Liver (tissue), 9 donors: ENCODE data around the gene IPMK. TPM values are rescaled to one million over a fixed set of nuclear protein-coding genes. Genes with fewer than 3 reads are reported as not detected.

Experiments
- DNase-seq: peaks from one replicate; pipeline ENCODE4 v3.0.0-alpha.2; 2017; ENCODE audit warnings: low spot score
- H3K27ac ChIP-seq, 2 donors: one replicate each; pipeline ENCODE4 v1.7.0; 2013; ENCODE audit warnings: inconsistent platforms in 2 of 2, low read length in 2 of 2, control low read depth in 1 of 2, low read depth in 1 of 2, mild to moderate bottlenecking in 1 of 2
- H3K27me3 ChIP-seq, 4 donors: one replicate each; pipeline versions ENCODE4 v1.6.1 to v1.7.0; 2013; ENCODE audit warnings: low read length in 3 of 4, inconsistent platforms in 1 of 4, mild to moderate bottlenecking in 1 of 4, moderate library complexity in 1 of 4; ENCODE audit not compliant: control insufficient read depth in 4 of 4, insufficient read depth in 4 of 4
- H3K36me3 ChIP-seq, 4 donors: one replicate each; pipeline versions ENCODE4 v1.6.1 to v1.7.0; 2013; ENCODE audit warnings: low read length in 3 of 4, mild to moderate bottlenecking in 3 of 4, low read depth in 1 of 4, moderate library complexity in 1 of 4; ENCODE audit not compliant: control insufficient read depth in 4 of 4, insufficient read depth in 3 of 4
- H3K4me1 ChIP-seq, 4 donors: one replicate each; pipeline versions ENCODE4 v1.6.1 to v1.7.0; 2013; ENCODE audit warnings: low read length in 3 of 4, mild to moderate bottlenecking in 3 of 4, moderate library complexity in 1 of 4; ENCODE audit not compliant: control insufficient read depth in 4 of 4, insufficient read depth in 4 of 4
- H3K4me3 ChIP-seq, 3 donors: one replicate each; pipeline versions ENCODE4 v1.6.1 to v1.7.0; 2013; ENCODE audit warnings: low read length in 3 of 3, control low read depth in 1 of 3, low read depth in 1 of 3, mild to moderate bottlenecking in 1 of 3
- H3K9ac ChIP-seq, 2 donors: one replicate each; pipeline ENCODE4 v1.7.0; 2013; ENCODE audit warnings: low read length in 2 of 2, mild to moderate bottlenecking in 2 of 2, moderate library complexity in 2 of 2, control low read depth in 1 of 2, low read depth in 1 of 2
- H3K9me3 ChIP-seq, 4 donors: one replicate each; pipeline versions ENCODE4 v1.6.1 to v1.7.0; 2013; ENCODE audit warnings: low read length in 3 of 4; ENCODE audit not compliant: control insufficient read depth in 4 of 4
- EGR1 ChIP-seq, 2 donors: IDR thresholded peaks; 2 replicates each; pipeline ENCODE4 v1.6.1; 2016 to 2018; ENCODE audit warnings: antibody characterized with exemption in 2 of 2, low read depth in 2 of 2
- FOXA2 ChIP-seq: IDR thresholded peaks from 2 replicates; pipeline ENCODE4 v1.6.1; 2016; ENCODE audit warnings: antibody characterized with exemption
- GABPA ChIP-seq, 2 donors: IDR thresholded peaks in 1 of 2; conservative IDR thresholded peaks in 1 of 2; 2 replicates each; pipeline ENCODE4 v1.6.1; 2016; ENCODE audit warnings: antibody characterized with exemption in 2 of 2, mild to moderate bottlenecking in 1 of 2, moderate library complexity in 1 of 2
- JUND ChIP-seq, 2 donors: IDR thresholded peaks; 2 replicates each; pipeline ENCODE4 v1.6.1; 2016; ENCODE audit warnings: antibody characterized with exemption in 2 of 2
- NR2F2 ChIP-seq: IDR thresholded peaks from 2 replicates; pipeline ENCODE4 v1.6.1; 2016; ENCODE audit warnings: antibody characterized with exemption
- RAD21 ChIP-seq, 2 donors: IDR thresholded peaks; 2 replicates each; pipeline ENCODE4 v1.6.1; 2016; ENCODE audit warnings: antibody characterized with exemption in 2 of 2, mild to moderate bottlenecking in 2 of 2
- SP1 ChIP-seq: IDR thresholded peaks from 2 replicates; pipeline ENCODE4 v1.6.1; 2018; ENCODE audit warnings: antibody characterized with exemption, mild to moderate bottlenecking
- TAF1 ChIP-seq: conservative IDR thresholded peaks from 2 replicates; pipeline ENCODE4 v1.6.1; 2016; ENCODE audit warnings: antibody characterized with exemption, mild to moderate bottlenecking
- YY1 ChIP-seq: IDR thresholded peaks from 2 replicates; pipeline ENCODE4 v1.6.1; 2016; ENCODE audit warnings: antibody characterized with exemption, mild to moderate bottlenecking
- WGBS: extraction: QIAGEN DNeasy Blood & Tissue Kit; methylation state at CpG from one replicate; pipeline ENCODE4 v1.1.7; 2013; 5-methylcytosine and 5-hydroxymethylcytosine counted together
- polyA plus RNA-seq, 2 donors: library from polyadenylated mRNA; stranded (reverse) in 1 of 2; unstranded in 1 of 2; fragments of 200-250 nt in 1 of 2; fragments of >200 nt in 1 of 2; fragmentation: Nextera tagmentation in 1 of 2; extraction: Ambion mirVana in 1 of 2; gene quantifications; one replicate each; pipeline versions ENCODE4 v1.2.1 to v1.2.3, GENCODE V29; 2013 to 2015
- total RNA-seq, 2 donors: library from RNA; depleted of rRNA; stranded (reverse); fragments of >200 nt; gene quantifications; one replicate each; pipeline ENCODE4 v1.2.3, GENCODE V29; 2014
- TF ChIP-seq, protein P1 (sequence below): IDR thresholded peaks from 2 replicates; pipeline ENCODE4 v1.6.1; 2016; ENCODE audit warnings: antibody characterized with exemption
- TF ChIP-seq, protein P2 (sequence below): IDR thresholded peaks from 2 replicates; pipeline ENCODE4 v1.6.1; 2016; ENCODE audit warnings: antibody characterized with exemption
- TF ChIP-seq, protein P3 (sequence below): IDR thresholded peaks from 2 replicates; pipeline ENCODE4 v1.6.1; 2016; ENCODE audit warnings: antibody characterized with exemption, mild to moderate bottlenecking
- donor health status: healthy.
- donor health status: healthy.
- donor health status: healthy.
- donor health status: healthy.
- donor health status: healthy.

The IPMK gene
- total and polyA plus RNA-seq, 4 donors = 1.4 to 5.2 (median 3.3) TPM

DNA sequence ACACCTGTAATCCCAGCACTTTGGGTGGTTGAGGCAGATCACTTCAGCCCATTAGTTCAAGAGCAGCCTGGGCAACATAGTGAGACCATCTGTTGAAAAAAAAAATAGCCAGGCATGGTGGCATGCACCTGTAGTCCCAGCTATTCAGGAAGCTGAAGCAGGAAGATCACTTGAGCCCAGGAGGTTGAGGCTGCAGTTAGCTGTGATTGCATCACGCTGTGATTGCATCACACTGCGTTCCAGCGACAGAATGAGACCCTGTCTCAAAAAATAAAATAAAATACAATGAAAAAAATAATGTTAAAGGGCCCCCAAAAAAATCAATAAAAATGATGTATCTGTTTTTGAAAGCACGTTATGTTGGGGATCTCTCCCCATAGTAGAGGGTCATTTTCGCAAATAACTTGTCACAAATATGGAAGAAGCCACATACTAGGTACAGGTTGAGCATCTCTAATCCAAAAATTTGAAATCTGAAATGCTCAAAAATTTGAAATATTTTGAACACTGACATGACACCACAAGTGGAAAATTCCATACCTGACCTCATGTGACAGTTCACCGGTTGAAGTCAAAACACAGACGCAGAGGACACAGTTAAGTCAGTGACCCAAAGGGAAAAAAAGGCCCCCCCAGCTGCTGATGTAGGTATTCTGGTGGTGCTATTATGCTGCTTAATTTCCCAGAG lies 10.7 kb upstream of the IPMK start:
- TF ChIP-seq, protein P1, sequence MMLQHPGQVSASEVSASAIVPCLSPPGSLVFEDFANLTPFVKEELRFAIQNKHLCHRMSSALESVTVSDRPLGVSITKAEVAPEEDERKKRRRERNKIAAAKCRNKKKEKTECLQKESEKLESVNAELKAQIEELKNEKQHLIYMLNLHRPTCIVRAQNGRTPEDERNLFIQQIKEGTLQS = peak; percentile 45
- TF ChIP-seq JUND (IDR thresholded peaks at IDR 0.05) = no peak
- Histone ChIP-seq H3K4me3 (no peak overlapping the region), H3K27ac (no peak overlapping the region), H3K27me3 (no peaks in the 10 kb centered on the region), H3K36me3 (peaks cover 0 to 11% (median 3%) of the 10 kb centered on the region in 4 donors), H3K9me3 (no peaks in the 10 kb centered on the region), H3K4me1 (peaks cover 2 to 15% (median 10%) of the 10 kb centered on the region in 4 donors), H3K9ac (no peak overlapping the region)
- DNase-seq = no peak
- 71% methylated on average over 7 of the region's 7 CpGs for WGBS

DNA sequence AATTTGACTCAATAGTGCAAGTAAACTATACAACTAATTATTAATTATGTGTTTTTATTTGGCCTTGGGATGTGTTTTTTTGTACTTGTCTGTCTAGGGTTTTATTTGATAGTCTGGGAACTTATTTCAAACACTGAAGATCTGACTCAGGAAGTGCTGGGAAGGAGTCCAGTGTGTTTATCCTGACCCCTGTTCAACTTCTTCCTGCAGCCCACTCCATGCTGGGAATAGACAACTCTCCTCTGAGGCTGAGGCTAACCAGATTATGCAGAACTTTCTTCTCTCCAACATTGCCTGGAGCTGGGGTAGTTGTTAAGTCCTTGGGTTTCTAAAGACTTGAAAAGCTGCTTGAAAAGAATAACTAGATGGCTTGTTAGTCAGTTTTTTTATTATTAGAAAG lies 8.2 kb upstream of the IPMK start:
- peak; percentile 43 for TF ChIP-seq NR2F2
- TF ChIP-seq, protein P2, sequence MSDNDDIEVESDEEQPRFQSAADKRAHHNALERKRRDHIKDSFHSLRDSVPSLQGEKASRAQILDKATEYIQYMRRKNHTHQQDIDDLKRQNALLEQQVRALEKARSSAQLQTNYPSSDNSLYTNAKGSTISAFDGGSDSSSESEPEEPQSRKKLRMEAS = no peak
- H3K9ac ChIP-seq = no peak overlapping the region
- peak overlapping the region in 1 of 2 donors; percentile 55 for H3K27ac ChIP-seq
- peaks cover 3 to 15% (median 10%) of the 10 kb centered on the region in 4 donors for H3K4me1 ChIP-seq
- H3K27me3 ChIP-seq = no peaks in the 10 kb centered on the region
- DNase-seq = no peak
- no peak overlapping the region for H3K4me3 ChIP-seq
- no peaks in the 10 kb centered on the region for H3K9me3 ChIP-seq
- peaks cover 0 to 8% (median 3%) of the 10 kb centered on the region in 4 donors for H3K36me3 ChIP-seq

DNA sequence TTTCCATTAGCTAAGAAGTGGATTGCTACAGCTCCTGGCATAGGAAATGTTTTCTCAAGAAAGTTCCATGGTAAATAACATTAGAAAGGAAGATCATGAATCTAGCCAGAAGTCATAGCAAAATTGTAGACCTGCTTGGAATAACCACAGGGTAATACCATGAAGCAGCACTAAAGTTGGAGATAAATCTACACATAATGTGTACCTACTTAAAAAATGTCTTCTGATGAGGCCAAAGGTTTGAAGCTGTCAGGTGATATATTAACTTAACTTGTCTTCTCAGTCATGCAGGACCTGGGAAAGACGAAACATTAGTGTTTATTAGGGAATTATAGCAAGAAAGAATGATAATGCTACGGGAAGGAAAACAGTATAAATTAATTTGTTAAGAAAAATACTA lies 7.6 kb upstream of the IPMK start:
- no peak for TF ChIP-seq RAD21 (IDR thresholded peaks at IDR 0.05)
- TF ChIP-seq SP1 = no peak
- TF ChIP-seq EGR1 (IDR thresholded peaks at IDR 0.05; ENCODE audit: low read depth in 2 of 2) = no peak
- no peak for TF ChIP-seq FOXA2
- TF ChIP-seq, protein P1 = no peak
- no peak for TF ChIP-seq JUND (IDR thresholded peaks at IDR 0.05)
- TF ChIP-seq GABPA (IDR thresholded peaks at IDR 0.05 in 1 of 2, conservative IDR thresholded peaks at IDR 0.05 in 1 of 2) = no peak
- TF ChIP-seq YY1 = no peak
- TF ChIP-seq, protein P3, sequence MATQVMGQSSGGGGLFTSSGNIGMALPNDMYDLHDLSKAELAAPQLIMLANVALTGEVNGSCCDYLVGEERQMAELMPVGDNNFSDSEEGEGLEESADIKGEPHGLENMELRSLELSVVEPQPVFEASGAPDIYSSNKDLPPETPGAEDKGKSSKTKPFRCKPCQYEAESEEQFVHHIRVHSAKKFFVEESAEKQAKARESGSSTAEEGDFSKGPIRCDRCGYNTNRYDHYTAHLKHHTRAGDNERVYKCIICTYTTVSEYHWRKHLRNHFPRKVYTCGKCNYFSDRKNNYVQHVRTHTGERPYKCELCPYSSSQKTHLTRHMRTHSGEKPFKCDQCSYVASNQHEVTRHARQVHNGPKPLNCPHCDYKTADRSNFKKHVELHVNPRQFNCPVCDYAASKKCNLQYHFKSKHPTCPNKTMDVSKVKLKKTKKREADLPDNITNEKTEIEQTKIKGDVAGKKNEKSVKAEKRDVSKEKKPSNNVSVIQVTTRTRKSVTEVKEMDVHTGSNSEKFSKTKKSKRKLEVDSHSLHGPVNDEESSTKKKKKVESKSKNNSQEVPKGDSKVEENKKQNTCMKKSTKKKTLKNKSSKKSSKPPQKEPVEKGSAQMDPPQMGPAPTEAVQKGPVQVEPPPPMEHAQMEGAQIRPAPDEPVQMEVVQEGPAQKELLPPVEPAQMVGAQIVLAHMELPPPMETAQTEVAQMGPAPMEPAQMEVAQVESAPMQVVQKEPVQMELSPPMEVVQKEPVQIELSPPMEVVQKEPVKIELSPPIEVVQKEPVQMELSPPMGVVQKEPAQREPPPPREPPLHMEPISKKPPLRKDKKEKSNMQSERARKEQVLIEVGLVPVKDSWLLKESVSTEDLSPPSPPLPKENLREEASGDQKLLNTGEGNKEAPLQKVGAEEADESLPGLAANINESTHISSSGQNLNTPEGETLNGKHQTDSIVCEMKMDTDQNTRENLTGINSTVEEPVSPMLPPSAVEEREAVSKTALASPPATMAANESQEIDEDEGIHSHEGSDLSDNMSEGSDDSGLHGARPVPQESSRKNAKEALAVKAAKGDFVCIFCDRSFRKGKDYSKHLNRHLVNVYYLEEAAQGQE = no peak
- TF ChIP-seq TAF1 = no peak
- Histone ChIP-seq H3K4me3 (no peak overlapping the region), H3K9me3 (no peaks in the 10 kb centered on the region), H3K4me1 (peaks cover 3 to 15% (median 13%) of the 10 kb centered on the region in 4 donors), H3K27ac (peak overlapping the region; percentile 45 to 55), H3K9ac (no peak overlapping the region), H3K27me3 (no peaks in the 10 kb centered on the region), H3K36me3 (peaks cover 0 to 8% (median 3%) of the 10 kb centered on the region in 4 donors)
- 35% methylated on average over 2 of the region's 2 CpGs for WGBS
- no peak for DNase-seq
